Fibroblast of skin of scalp (primary cell): ENCODE measurements around the gene MPP4.

Source experiments
- DNase-seq: peaks from one replicate; pipeline ENCODE4 v3.0.0-alpha.2; 2013

The MPP4 gene

GRCh38 chr2:201622306-201622970, 76.0 kb downstream of the MPP4 start:
- no peak for DNase-seq

GRCh38 chr2:201621293-201621999, 77.0 kb downstream of the MPP4 start:
- DNase-seq: no peak

GRCh38 chr2:201618744-201619662, 79.4 kb downstream of the MPP4 start:
- DNase-seq: peak; percentile 86

GRCh38 chr2:201608021-201608420, 90.4 kb downstream of the MPP4 start:
- no peak for DNase-seq

- no peak for DNase-seq
Observed at GRCh38 chr2:201607568-201607967, 90.9 kb downstream of the MPP4 start.

- DNase-seq: no peak
Observed at GRCh38 chr2:201600906-201601305, 97.5 kb downstream of the MPP4 start.

- DNase-seq: no peak
Observed at GRCh38 chr2:201597397-201597796, 101.0 kb downstream of the MPP4 start.
